Skeletal muscle tissue (tissue), 4 donors: ENCODE data around the gene CNBD2. TPM values are rescaled to one million over a fixed set of nuclear protein-coding genes. Genes with fewer than 3 reads are reported as not detected.
"Not testable (repeated sequence)": the region's sequence is repeated elsewhere in the genome, so short reads cannot be mapped to it uniquely, and the experiment has no call there.

Experiments
- H3K27ac ChIP-seq: one replicate; pipeline ENCODE4 v1.7.0; 2013; ENCODE audit warnings: mild to moderate bottlenecking, low read depth, low read length, inconsistent platforms
- H3K27me3 ChIP-seq, 3 donors: one replicate each; pipeline ENCODE4 v1.7.0; 2013; ENCODE audit warnings: low read length in 3 of 3; ENCODE audit not compliant: control insufficient read depth in 3 of 3, insufficient read depth in 3 of 3
- H3K36me3 ChIP-seq, 3 donors: one replicate each; pipeline ENCODE4 v1.7.0; 2013; ENCODE audit warnings: low read length in 3 of 3; ENCODE audit not compliant: control insufficient read depth in 3 of 3, insufficient read depth in 3 of 3
- H3K4me1 ChIP-seq, 3 donors: one replicate each; pipeline ENCODE4 v1.7.0; 2013; ENCODE audit warnings: low read length in 3 of 3, mild to moderate bottlenecking in 3 of 3; ENCODE audit not compliant: control insufficient read depth in 3 of 3, insufficient read depth in 3 of 3
- H3K4me3 ChIP-seq, 3 donors: one replicate each; pipeline ENCODE4 v1.7.0; 2013; ENCODE audit warnings: low read length in 3 of 3
- H3K9ac ChIP-seq, 3 donors: one replicate each; pipeline ENCODE4 v1.7.0; 2013; ENCODE audit warnings: low read length in 3 of 3, mild to moderate bottlenecking in 3 of 3, moderate library complexity in 2 of 3, low read depth in 1 of 3
- H3K9me3 ChIP-seq, 3 donors: one replicate each; pipeline ENCODE4 v1.7.0; 2013; ENCODE audit warnings: low read length in 3 of 3; ENCODE audit not compliant: control insufficient read depth in 3 of 3
- total RNA-seq: library from RNA; depleted of rRNA; stranded (reverse); fragments of >200 nt; gene quantifications from one replicate; pipeline ENCODE4 v1.2.3, GENCODE V29; 2014
- donor health status: Osteomylitis.

The CNBD2 gene
- total RNA-seq, 1 donor from 2014 or later: 5.2 TPM

GRCh38 chr20:36036688-36037087 is 68.3 kb downstream of the CNBD2 start:
- no peaks in the 10 kb centered on the region for H3K9me3 ChIP-seq
- no peak overlapping the region for H3K27ac ChIP-seq
- H3K9ac ChIP-seq: no peak overlapping the region
- peaks cover 0 to 2% (median 0%) of the 10 kb centered on the region in 3 donors for H3K36me3 ChIP-seq
- no peak overlapping the region for H3K4me3 ChIP-seq
- H3K4me1 ChIP-seq: peaks cover 0 to 15% (median 4%) of the 10 kb centered on the region in 3 donors
- H3K27me3 ChIP-seq: no peaks in the 10 kb centered on the region

- Histone ChIP-seq H3K36me3 (peaks cover 0 to 5% (median 4%) of the 10 kb centered on the region in 3 donors), H3K4me1 (peaks cover 0 to 11% (median 0%) of the 10 kb centered on the region in 3 donors), H3K4me3 (no peak overlapping the region), H3K9ac (no peak overlapping the region), H3K27ac (no peak overlapping the region), H3K27me3 (no peaks in the 10 kb centered on the region), H3K9me3 (no peaks in the 10 kb centered on the region)
Observed at GRCh38 chr20:36040571-36040970, 72.2 kb downstream of the CNBD2 start.

GRCh38 chr20:36043441-36043840 is 75.1 kb downstream of the CNBD2 start:
- no peak overlapping the region for H3K9ac ChIP-seq
- peaks cover 2 to 11% (median 5%) of the 10 kb centered on the region in 3 donors for H3K4me1 ChIP-seq
- no peak overlapping the region for H3K4me3 ChIP-seq
- peaks cover 0 to 5% (median 4%) of the 10 kb centered on the region in 3 donors for H3K36me3 ChIP-seq
- H3K27me3 ChIP-seq: no peaks in the 10 kb centered on the region
- H3K9me3 ChIP-seq: no peaks in the 10 kb centered on the region
- no peak overlapping the region for H3K27ac ChIP-seq

GRCh38 chr20:36043892-36044515 is 75.6 kb downstream of the CNBD2 start:
- Histone ChIP-seq H3K9me3 (no peaks in the 10 kb centered on the region), H3K27me3 (no peaks in the 10 kb centered on the region), H3K4me3 (no peak overlapping the region), H3K27ac (no peak overlapping the region), H3K36me3 (peaks cover 0 to 5% (median 4%) of the 10 kb centered on the region in 3 donors), H3K9ac (no peak overlapping the region), H3K4me1 (peaks cover 2 to 11% (median 5%) of the 10 kb centered on the region in 3 donors)

GRCh38 chr20:36045373-36045714 is 77.0 kb downstream of the CNBD2 start:
- Histone ChIP-seq H3K9me3 (no peaks in the 10 kb centered on the region), H3K9ac (no peak overlapping the region), H3K27me3 (no peaks in the 10 kb centered on the region), H3K27ac (no peak overlapping the region), H3K4me1 (peaks cover 2 to 11% (median 5%) of the 10 kb centered on the region in 3 donors), H3K36me3 (peaks cover 0 to 5% (median 4%) of the 10 kb centered on the region in 3 donors), H3K4me3 (no peak overlapping the region)

- H3K4me1 ChIP-seq: peaks cover 3 to 12% (median 7%) of the 10 kb centered on the region in 3 donors
- not testable (repeated sequence) for H3K27ac ChIP-seq, H3K27me3 ChIP-seq
Observed at GRCh38 chr20:36046073-36046798, 77.8 kb downstream of the CNBD2 start.

GRCh38 chr20:36049408-36049807 is 81.0 kb downstream of the CNBD2 start:
- peak overlapping the region; percentile 46 to 83 (median 67) for H3K4me3 ChIP-seq
- not testable (repeated sequence) for H3K4me1 ChIP-seq, H3K36me3 ChIP-seq, H3K27ac ChIP-seq, H3K9ac ChIP-seq, H3K27me3 ChIP-seq, H3K9me3 ChIP-seq

More at GRCh38 chr20:36046073-36046798, 77.8 kb downstream of the CNBD2 start:
- not testable (repeated sequence) for H3K4me3 ChIP-seq, H3K9me3 ChIP-seq, H3K9ac ChIP-seq, H3K36me3 ChIP-seq

- no peaks in the 10 kb centered on the region for H3K27me3 ChIP-seq
- peak overlapping the region; percentile 98 for H3K27ac ChIP-seq
- H3K9ac ChIP-seq: peak overlapping the region; percentile 95 to 96 (median 96)
- H3K9me3 ChIP-seq: no peaks in the 10 kb centered on the region
- H3K36me3 ChIP-seq: no peaks in the 10 kb centered on the region
- peaks cover 6 to 9% (median 7%) of the 10 kb centered on the region in 3 donors for H3K4me1 ChIP-seq
- H3K4me3 ChIP-seq: peak overlapping the region; percentile 83 to 85 (median 84)
Observed at GRCh38 chr20:36050436-36051317, 82.3 kb downstream of the CNBD2 start.

- Histone ChIP-seq H3K36me3 (no peaks in the 10 kb centered on the region), H3K9ac (peak overlapping the region in 2 of 3 donors; percentile 54 to 96), H3K9me3 (no peaks in the 10 kb centered on the region), H3K4me1 (peaks cover 6 to 9% (median 7%) of the 10 kb centered on the region in 3 donors), H3K4me3 (peak overlapping the region; percentile 83 to 85 (median 84)), H3K27ac (peak overlapping the region; percentile 98), H3K27me3 (no peaks in the 10 kb centered on the region)
Observed at GRCh38 chr20:36051318-36052116, 83.1 kb downstream of the CNBD2 start.
